T-helper 17 cell (primary cell): Measurements from ENCODE around the gene SPOCK1. TPM values are rescaled to one million over a fixed set of nuclear protein-coding genes. Genes with fewer than 3 reads are reported as not detected.

Experiments used
- ATAC-seq: fragments of 150-1000 bp; cut with Tn5 transposase; 2 replicates; pipeline ENCODE4 v1.10.0; 2021; ENCODE audit warnings: mild to moderate bottlenecking, moderate library complexity
- DNase-seq, 3 donors: peaks; one replicate each; pipeline versions ENCODE4 v3.0.0 to v3.0.0-alpha.2; 2020 to 2021
- H3K9me3 ChIP-seq: one replicate; pipeline ENCODE4 v1.7.0; 2013; ENCODE audit warnings: low read length, mild to moderate bottlenecking; ENCODE audit not compliant: control insufficient read depth, poor library complexity, severe bottlenecking
- H3K27ac Mint-ChIP-seq: one replicate; pipeline ENCODE4 v1.8.0; 2022; ENCODE audit warnings: mild to moderate bottlenecking, moderate library complexity, mixed read lengths
- H3K27me3 Mint-ChIP-seq: one replicate; pipeline ENCODE4 v1.8.0; 2022; ENCODE audit warnings: mixed read lengths
- H3K36me3 Mint-ChIP-seq: one replicate; pipeline ENCODE4 v1.8.0; 2022; ENCODE audit warnings: low read depth, mixed read lengths
- H3K4me1 Mint-ChIP-seq: one replicate; pipeline ENCODE4 v1.8.0; 2022; ENCODE audit warnings: mild to moderate bottlenecking, mixed read lengths
- H3K4me3 Mint-ChIP-seq: one replicate; pipeline ENCODE4 v1.8.0; 2022; ENCODE audit warnings: mild to moderate bottlenecking, moderate library complexity, mixed read lengths
- total RNA-seq, 4 donors: library from RNA in 2 of 4; stranded (reverse) in 2 of 4; gene quantifications; one replicate each; pipeline ENCODE4 v1.2.3 and lab custom pipeline; 2022 to 2026

SPOCK1 gene
- total RNA-seq, 2 donors from 2014 or later, result not detected

GRCh38 chr5:137114529-137114928 is 384.6 kb downstream of the SPOCK1 start:
- ATAC-seq, result no peak
- H3K9me3 ChIP-seq, result no peaks in the 10 kb centered on the region
- H3K4me3 Mint-ChIP-seq, result no peak overlapping the region
- H3K36me3 Mint-ChIP-seq, result no peaks in the 10 kb centered on the region
- no peaks in the 10 kb centered on the region for H3K4me1 Mint-ChIP-seq
- H3K27me3 Mint-ChIP-seq, result peaks cover 9% of the 10 kb centered on the region
- no peak overlapping the region for H3K27ac Mint-ChIP-seq
- no peak for DNase-seq

DNA sequence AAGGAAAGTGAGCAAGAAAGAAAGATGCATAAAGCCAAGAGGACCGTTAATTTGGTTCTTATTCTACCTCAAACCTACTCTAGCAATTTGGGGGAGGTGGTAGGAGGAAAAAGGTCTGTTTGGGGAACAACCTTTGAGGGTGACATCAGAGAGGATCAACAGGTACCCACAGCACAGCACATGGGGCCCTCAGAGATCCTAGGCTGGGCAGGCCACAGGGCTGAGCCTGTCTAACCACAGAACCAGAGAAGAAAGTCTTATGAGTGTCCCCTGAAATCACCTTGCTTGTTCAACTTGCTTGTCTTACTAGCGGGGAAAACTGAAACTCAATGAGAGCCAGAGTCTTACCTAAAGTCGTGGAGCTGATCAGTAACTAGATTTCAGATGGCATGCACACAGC is 385.2 kb downstream of the SPOCK1 start:
- H3K4me1 Mint-ChIP-seq, result no peaks in the 10 kb centered on the region
- no peak for ATAC-seq
- H3K4me3 Mint-ChIP-seq, result no peak overlapping the region
- no peak overlapping the region for H3K27ac Mint-ChIP-seq
- H3K36me3 Mint-ChIP-seq, result no peaks in the 10 kb centered on the region
- peaks cover 9% of the 10 kb centered on the region for H3K27me3 Mint-ChIP-seq
- H3K9me3 ChIP-seq, result no peaks in the 10 kb centered on the region
- no peak for DNase-seq

DNA sequence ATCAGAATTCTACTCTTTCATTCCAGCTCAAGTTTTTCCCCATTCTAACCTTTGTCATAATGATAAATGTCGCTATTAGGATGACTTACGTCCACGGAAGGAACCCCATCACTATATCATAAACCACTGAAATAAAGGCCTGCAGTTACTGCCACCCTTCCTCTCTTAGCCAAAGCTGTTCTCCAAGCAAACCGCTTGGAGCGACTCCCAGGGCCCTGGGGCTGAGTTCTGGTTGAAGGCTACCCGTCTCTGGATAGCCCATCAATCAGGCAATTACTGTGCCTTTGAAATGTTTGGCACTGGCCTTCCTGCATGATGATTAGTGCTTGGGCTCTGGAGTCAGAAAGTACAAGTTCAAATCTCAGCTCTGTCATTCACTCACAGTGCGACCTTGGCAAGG is 386.0 kb downstream of the SPOCK1 start:
- no peak overlapping the region for H3K27ac Mint-ChIP-seq
- ATAC-seq, result no peak
- H3K4me1 Mint-ChIP-seq, result no peaks in the 10 kb centered on the region
- H3K9me3 ChIP-seq, result no peaks in the 10 kb centered on the region
- H3K27me3 Mint-ChIP-seq, result peaks cover 9% of the 10 kb centered on the region
- DNase-seq, result no peak
- no peak overlapping the region for H3K4me3 Mint-ChIP-seq
- no peaks in the 10 kb centered on the region for H3K36me3 Mint-ChIP-seq

DNA sequence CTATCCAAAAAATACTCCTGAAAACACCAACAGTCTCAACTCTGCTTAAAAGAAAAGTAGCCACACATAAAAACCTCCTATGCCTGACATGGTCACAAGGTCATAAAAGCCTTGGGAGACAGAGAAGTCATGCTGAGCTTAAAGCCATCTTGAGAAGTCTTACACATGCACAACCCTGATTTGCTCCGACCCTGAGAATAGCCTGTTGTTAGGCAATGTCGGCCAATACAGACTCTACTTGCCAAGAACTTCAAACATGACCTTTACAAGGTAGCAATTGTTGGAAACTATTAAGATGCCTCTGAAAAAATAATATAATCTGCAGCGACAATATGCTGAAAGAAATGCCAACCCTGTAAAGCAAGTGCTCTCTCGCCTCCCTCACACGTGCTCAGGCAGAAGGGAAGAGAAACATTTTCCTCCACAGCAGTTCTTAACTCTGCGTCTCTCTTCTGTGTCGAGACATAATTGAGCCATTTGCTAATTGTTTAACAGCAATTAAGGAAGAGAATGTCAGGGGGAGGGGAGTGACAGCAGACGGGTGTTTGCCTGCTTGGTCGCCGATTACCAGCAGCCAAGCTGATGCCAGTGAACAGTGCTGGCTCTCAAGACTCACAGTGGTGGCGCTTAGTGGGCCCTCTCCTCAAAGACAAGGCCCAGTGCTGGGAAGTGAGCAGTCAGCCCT is 393.6 kb downstream of the SPOCK1 start:
- DNase-seq, result no peak
- no peak overlapping the region for H3K27ac Mint-ChIP-seq
- no peak for ATAC-seq
- no peak overlapping the region for H3K4me3 Mint-ChIP-seq
- H3K36me3 Mint-ChIP-seq, result no peaks in the 10 kb centered on the region
- H3K4me1 Mint-ChIP-seq, result no peaks in the 10 kb centered on the region
- H3K27me3 Mint-ChIP-seq, result peaks cover 7% of the 10 kb centered on the region
- H3K9me3 ChIP-seq, result no peaks in the 10 kb centered on the region

- Mint-ChIP-seq H3K36me3 (no peaks in the 10 kb centered on the region), H3K4me3 (no peak overlapping the region), H3K27me3 (peaks cover 15% of the 10 kb centered on the region), H3K4me1 (no peaks in the 10 kb centered on the region), H3K27ac (no peak overlapping the region)
- DNase-seq (no peak), ATAC-seq (no peak)
- no peaks in the 10 kb centered on the region for H3K9me3 ChIP-seq
These were observed 397.6 kb downstream of the SPOCK1 start for GRCh38 chr5:137101544-137101943.

GRCh38 chr5:137099651-137100050 is 399.5 kb downstream of the SPOCK1 start:
- Mint-ChIP-seq H3K27me3 (peaks cover 15% of the 10 kb centered on the region), H3K4me3 (no peak overlapping the region), H3K27ac (no peak overlapping the region), H3K4me1 (no peaks in the 10 kb centered on the region), H3K36me3 (no peaks in the 10 kb centered on the region)
- DNase-seq (no peak), ATAC-seq (no peak)
- no peaks in the 10 kb centered on the region for H3K9me3 ChIP-seq

GRCh38 chr5:137098663-137099062 is 400.5 kb downstream of the SPOCK1 start:
- DNase-seq, result no peak
- Mint-ChIP-seq H3K4me1 (no peaks in the 10 kb centered on the region), H3K27me3 (peaks cover 15% of the 10 kb centered on the region), H3K4me3 (no peak overlapping the region), H3K27ac (no peak overlapping the region), H3K36me3 (no peaks in the 10 kb centered on the region)
- no peaks in the 10 kb centered on the region for H3K9me3 ChIP-seq
- ATAC-seq, result no peak

GRCh38 chr5:137098238-137098637 is 400.9 kb downstream of the SPOCK1 start:
- no peaks in the 10 kb centered on the region for H3K4me1 Mint-ChIP-seq
- H3K9me3 ChIP-seq, result no peaks in the 10 kb centered on the region
- peaks cover 15% of the 10 kb centered on the region for H3K27me3 Mint-ChIP-seq
- H3K27ac Mint-ChIP-seq, result no peak overlapping the region
- no peaks in the 10 kb centered on the region for H3K36me3 Mint-ChIP-seq
- DNase-seq (no peak), ATAC-seq (no peak)
- no peak overlapping the region for H3K4me3 Mint-ChIP-seq

DNA sequence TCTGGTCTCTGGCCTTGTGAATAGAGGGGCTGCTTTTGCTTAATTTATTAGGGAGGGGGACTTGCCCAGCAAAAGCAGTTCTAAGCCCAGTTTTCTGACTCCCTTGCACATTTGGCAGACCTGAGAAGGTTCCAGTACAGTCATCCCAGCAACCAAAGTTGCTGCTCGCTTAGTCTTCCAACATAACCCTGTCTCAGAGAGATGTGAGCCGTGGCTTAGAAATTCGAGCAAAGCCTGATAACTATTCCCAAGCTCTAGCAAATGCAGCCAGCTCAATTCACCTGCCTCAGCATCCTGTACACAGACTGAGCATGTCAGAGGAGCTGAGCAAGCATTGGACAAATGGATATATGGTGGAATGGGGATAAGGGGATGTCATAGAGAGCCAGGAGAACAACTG is 401.9 kb downstream of the SPOCK1 start:
- Mint-ChIP-seq H3K27me3 (peaks cover 14% of the 10 kb centered on the region), H3K27ac (no peak overlapping the region), H3K4me3 (no peak overlapping the region), H3K36me3 (no peaks in the 10 kb centered on the region), H3K4me1 (no peaks in the 10 kb centered on the region)
- DNase-seq (no peak), ATAC-seq (no peak)
- no peaks in the 10 kb centered on the region for H3K9me3 ChIP-seq

DNA sequence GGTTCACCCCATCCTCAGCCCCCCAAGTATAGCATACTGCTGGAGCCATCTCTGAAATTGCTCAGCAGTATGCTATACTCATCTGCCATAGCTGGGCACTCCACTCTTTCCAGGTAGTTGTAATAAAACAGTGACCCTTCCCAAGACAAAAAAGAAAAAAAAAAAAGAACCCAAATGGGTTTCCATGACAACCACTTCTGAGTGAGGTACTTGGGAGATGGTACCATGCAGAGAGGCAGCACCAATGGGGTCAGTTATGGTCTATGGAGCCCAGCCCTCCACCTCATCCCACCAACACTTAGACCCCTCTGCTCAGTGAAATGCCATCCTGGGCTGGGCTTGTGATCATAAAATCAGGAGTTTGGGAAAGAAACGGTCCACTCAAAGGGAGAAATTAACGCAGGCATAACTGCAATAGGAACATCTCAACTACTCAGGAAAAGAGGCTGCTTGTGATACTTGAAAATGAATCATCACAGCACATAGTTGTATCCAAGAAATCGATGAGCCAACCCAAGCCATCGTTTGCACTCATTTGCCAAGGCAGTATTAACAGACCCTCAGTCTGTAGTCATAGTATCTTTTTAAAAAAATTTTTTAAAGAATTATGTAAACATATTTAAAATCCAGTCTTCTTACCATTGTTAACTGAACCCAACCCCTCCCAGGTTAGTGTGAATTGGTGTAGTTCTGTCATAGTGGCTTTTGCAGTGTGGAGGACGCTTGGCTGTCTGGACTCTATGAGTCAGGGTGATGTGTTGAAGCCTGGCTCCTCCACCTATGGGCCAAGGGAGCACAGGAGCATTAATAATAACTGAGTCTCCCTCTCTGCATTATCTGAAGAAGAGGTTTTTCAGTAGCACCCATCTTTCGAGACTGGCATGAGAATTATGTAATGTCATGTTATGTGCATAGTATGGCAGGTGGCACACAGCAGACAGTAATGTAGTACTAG is 402.7 kb downstream of the SPOCK1 start:
- peaks cover 8% of the 10 kb centered on the region for H3K27me3 Mint-ChIP-seq
- H3K9me3 ChIP-seq, result no peaks in the 10 kb centered on the region
- no peaks in the 10 kb centered on the region for H3K4me1 Mint-ChIP-seq
- ATAC-seq, result no peak
- H3K27ac Mint-ChIP-seq, result no peak overlapping the region
- no peaks in the 10 kb centered on the region for H3K36me3 Mint-ChIP-seq
- no peak for DNase-seq
- no peak overlapping the region for H3K4me3 Mint-ChIP-seq

DNA sequence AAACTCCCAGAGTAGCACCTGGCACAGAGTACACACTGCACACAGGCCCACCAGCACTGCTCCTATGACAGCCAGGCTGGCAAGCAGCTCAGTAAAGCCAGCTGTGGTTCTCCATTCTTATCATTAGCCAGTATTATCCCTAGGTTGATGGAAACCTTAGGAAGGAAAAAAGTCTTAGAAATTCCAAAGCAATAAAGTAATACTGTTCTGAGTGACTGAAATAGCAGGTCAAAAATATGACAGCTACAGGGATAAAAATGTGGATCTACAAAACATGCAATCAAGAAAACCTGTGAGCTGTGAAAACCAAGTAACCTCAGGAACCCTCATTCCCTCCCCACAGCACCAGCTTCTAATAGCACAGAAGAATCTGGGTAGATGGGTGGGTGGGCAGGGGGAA is 403.5 kb downstream of the SPOCK1 start:
- Mint-ChIP-seq H3K36me3 (no peaks in the 10 kb centered on the region), H3K27me3 (peaks cover 8% of the 10 kb centered on the region), H3K27ac (no peak overlapping the region), H3K4me1 (no peaks in the 10 kb centered on the region), H3K4me3 (no peak overlapping the region)
- no peaks in the 10 kb centered on the region for H3K9me3 ChIP-seq
- DNase-seq (no peak), ATAC-seq (no peak)

GRCh38 chr5:137092831-137093230 is 406.3 kb downstream of the SPOCK1 start:
- no peak for DNase-seq
- Mint-ChIP-seq H3K4me3 (no peak overlapping the region), H3K27ac (no peak overlapping the region), H3K27me3 (no peaks in the 10 kb centered on the region), H3K36me3 (no peaks in the 10 kb centered on the region), H3K4me1 (no peaks in the 10 kb centered on the region)
- H3K9me3 ChIP-seq, result no peaks in the 10 kb centered on the region
- ATAC-seq, result no peak

GRCh38 chr5:137091472-137091871 is 407.7 kb downstream of the SPOCK1 start:
- H3K27me3 Mint-ChIP-seq, result no peaks in the 10 kb centered on the region
- H3K4me1 Mint-ChIP-seq, result no peaks in the 10 kb centered on the region
- ATAC-seq (no peak), DNase-seq (no peak)
- no peaks in the 10 kb centered on the region for H3K36me3 Mint-ChIP-seq
- no peak overlapping the region for H3K4me3 Mint-ChIP-seq
- no peaks in the 10 kb centered on the region for H3K9me3 ChIP-seq
- H3K27ac Mint-ChIP-seq, result no peak overlapping the region
